ENCODE results near the gene CCL1. TPM values are rescaled to one million over a fixed set of nuclear protein-coding genes. Genes with fewer than 3 reads are reported as not detected.
A peak's percentile ranks its signal among the peaks of the same experiment; 100 is the strongest.
"Not testable (repeated sequence)": the region's sequence is repeated elsewhere in the genome, so short reads cannot be mapped to it uniquely, and the experiment has no call there.

CCL1 gene
- total RNA-seq, 4 donors from 2014 or later = not detected

GRCh38 chr17:34347063-34347462 is 16.0 kb downstream of the CCL1 start:
- no peaks in the 10 kb centered on the region for H3K9me3 ChIP-seq
- no peak overlapping the region for H3K27ac ChIP-seq
- no peak overlapping the region for H3K4me3 ChIP-seq
- no peaks in the 10 kb centered on the region for H3K4me1 ChIP-seq
- no peak for TF ChIP-seq CTCF (IDR thresholded peaks at IDR 0.05)
- no peak for TF ChIP-seq POLR2A (IDR thresholded peaks at IDR 0.05)
- H3K36me3 ChIP-seq = no peaks in the 10 kb centered on the region
- H3K27me3 ChIP-seq = no peaks in the 10 kb centered on the region
- no peak for DNase-seq

DNA sequence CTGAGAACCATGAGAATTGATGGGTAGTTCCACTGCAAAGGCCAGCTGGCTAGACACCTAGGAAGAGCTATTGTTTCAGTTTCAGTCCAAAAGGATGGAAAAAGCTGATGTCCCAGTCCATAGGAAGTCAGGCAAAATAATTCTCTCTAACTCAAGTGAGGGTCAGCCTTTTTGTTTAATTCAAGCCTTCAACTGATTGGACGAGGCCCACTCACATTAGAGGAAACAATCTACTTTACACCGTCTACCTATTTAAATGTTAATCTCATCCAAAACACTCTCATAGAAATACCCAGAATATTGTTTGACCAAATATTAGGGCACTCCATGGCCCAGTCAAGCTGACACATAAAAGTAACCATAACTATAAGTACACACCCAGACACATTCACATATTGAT is 21.1 kb downstream of the CCL1 start:
- no peak for DNase-seq
- H3K27ac ChIP-seq = no peak overlapping the region
- H3K36me3 ChIP-seq = no peaks in the 10 kb centered on the region
- no peaks in the 10 kb centered on the region for H3K9me3 ChIP-seq
- TF ChIP-seq POLR2A (IDR thresholded peaks at IDR 0.05) = no peak
- no peak overlapping the region for H3K4me3 ChIP-seq
- H3K4me1 ChIP-seq = no peaks in the 10 kb centered on the region
- H3K27me3 ChIP-seq = no peaks in the 10 kb centered on the region

DNA sequence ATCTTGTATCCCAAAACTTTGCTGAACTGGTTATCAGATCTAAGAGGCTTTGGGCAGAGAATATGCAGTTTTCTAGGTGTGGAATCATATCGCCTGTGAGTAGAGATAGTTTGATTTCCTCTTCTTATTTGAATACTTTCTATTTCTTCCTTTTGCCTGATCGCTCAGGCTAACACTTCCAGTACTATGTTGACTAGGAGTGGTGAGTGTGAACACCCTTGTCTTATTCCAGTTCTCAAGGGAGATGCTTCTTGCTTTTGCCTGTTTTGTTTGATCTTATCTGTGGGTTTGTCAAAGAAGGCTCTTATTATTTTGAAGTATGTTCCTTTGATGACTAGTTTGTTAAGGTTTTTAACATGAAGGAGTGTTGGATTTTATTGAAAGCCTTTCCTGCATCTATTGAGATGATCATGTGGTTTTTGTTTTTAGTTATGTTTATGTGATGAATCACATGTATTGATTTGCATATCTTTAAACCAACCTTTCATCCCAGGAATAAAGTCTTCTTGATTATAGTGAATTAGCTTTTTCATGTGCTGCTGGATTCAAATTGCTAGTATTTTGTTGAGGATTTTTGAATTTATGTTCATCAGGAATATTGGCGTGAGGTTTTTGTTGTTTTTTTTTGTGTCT is 23.8 kb downstream of the CCL1 start:
- H3K36me3 ChIP-seq = no peaks in the 10 kb centered on the region
- H3K27me3 ChIP-seq = no peaks in the 10 kb centered on the region
- H3K4me1 ChIP-seq = no peaks in the 10 kb centered on the region
- TF ChIP-seq CTCF (IDR thresholded peaks at IDR 0.05) (no peak), POLR2A (IDR thresholded peaks at IDR 0.05) (no peak)
- no peak for DNase-seq
- no peaks in the 10 kb centered on the region for H3K9me3 ChIP-seq
- H3K4me3 ChIP-seq = no peak overlapping the region
- no peak overlapping the region for H3K27ac ChIP-seq

DNA sequence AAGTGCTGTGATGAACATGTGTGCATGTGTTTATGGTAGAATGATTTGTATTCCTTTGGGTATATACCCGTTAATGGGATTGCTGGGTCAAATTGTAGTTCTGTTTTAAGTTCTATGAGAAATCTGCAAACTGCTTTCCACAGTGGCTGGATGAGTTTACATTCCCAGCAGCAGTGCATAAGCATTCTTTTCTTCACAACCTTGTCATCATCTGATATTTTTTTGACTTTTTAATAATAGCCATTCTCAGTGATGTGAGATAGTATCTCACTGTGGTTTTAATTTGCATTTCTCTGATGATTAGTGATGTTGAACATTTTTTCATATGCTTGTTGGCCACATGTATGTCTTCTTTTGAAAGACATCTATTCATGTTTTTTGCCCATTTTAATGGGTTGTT is 25.3 kb downstream of the CCL1 start:
- Histone ChIP-seq H3K27me3 (no peaks in the 10 kb centered on the region), H3K4me1 (no peaks in the 10 kb centered on the region), H3K4me3 (no peak overlapping the region), H3K36me3 (no peaks in the 10 kb centered on the region), H3K27ac (no peak overlapping the region), H3K9me3 (no peaks in the 10 kb centered on the region)
- TF ChIP-seq CTCF (IDR thresholded peaks at IDR 0.05) = no peak
- no peak for TF ChIP-seq POLR2A (IDR thresholded peaks at IDR 0.05)
- DNase-seq = no peak

- H3K9me3 ChIP-seq, DNase-seq, H3K36me3 ChIP-seq, H3K4me3 ChIP-seq, H3K4me1 ChIP-seq, H3K27me3 ChIP-seq: not testable (repeated sequence)
- H3K27ac ChIP-seq = peak overlapping the region in 1 of 4 donors; percentile 0
Observed at GRCh38 chr17:34327580-34327979, 35.5 kb downstream of the CCL1 start.

DNA sequence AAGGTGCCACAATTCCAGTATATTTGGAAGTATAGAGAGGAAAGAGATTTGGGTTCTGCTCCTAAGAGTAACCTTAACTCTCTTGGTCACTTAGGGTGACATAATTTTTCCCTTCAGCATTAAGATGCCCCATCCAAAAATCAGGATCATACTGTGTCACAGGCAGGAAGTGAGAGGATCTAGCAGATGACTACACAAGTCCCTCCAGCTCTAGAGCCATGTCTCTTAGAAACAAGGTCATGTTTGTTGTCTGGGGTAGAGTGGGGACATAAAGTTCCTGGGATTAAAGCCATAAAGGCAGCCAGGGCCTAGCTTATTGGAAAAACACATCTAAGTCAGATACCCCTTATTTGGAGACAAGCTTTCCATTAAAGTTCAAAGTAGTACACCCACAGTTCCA is 41.1 kb downstream of the CCL1 start:
- Histone ChIP-seq H3K27me3 (no peaks in the 10 kb centered on the region), H3K27ac (peak overlapping the region in 2 of 4 donors; percentile 4 to 47), H3K36me3 (no peaks in the 10 kb centered on the region), H3K4me3 (no peak overlapping the region), H3K9me3 (no peaks in the 10 kb centered on the region), H3K4me1 (no peaks in the 10 kb centered on the region)
- TF ChIP-seq CTCF (IDR thresholded peaks at IDR 0.05) (no peak), POLR2A (IDR thresholded peaks at IDR 0.05) (no peak)
- DNase-seq = no peak

GRCh38 chr17:34319039-34319483 is 44.0 kb downstream of the CCL1 start, which contains the start of gene CCL8:
CCL8 (plus strand) TSS chr17:34319435; CDS start chr17:34319502, 67 bp downstream.
- H3K4me3 ChIP-seq = no peak within 1 kb of the TSS
- H3K4me1 ChIP-seq = no peaks in the 10 kb centered on the region
- H3K27me3 ChIP-seq = no peaks in the 10 kb centered on the region
- H3K27ac ChIP-seq = peak within 1 kb of the TSS in 2 of 4 donors; percentile 43 to 47
- H3K9me3 ChIP-seq = no peaks in the 10 kb centered on the region
- TF ChIP-seq POLR2A (IDR thresholded peaks at IDR 0.05) (no peak), CTCF (IDR thresholded peaks at IDR 0.05) (no peak)
- H3K36me3 ChIP-seq = no peaks in the 10 kb centered on the region
- no peak for DNase-seq

All from Peyer's patch (tissue), 4 donors.